Endothelial cell of umbilical vein (primary cell): ENCODE results near the gene MIER2. TPM values are rescaled to one million over a fixed set of nuclear protein-coding genes. Genes with fewer than 3 reads are reported as not detected.

Source experiments
- BruUV-seq: library from RNA; stranded (reverse); fragments of 400-500 nt; replicated peaks from 2 replicates; lab custom pipeline; 2021; lab: Mats Ljungman, UMichigan
- CTCF ChIA-PET: fragments of 300-600, 350-600 bp; sonication (Branson Sonifier 250); formaldehyde crosslinking; loops from one replicate; lab custom pipeline; 2021; ENCODE audit warnings: antibody characterized with exemption, inconsistent platforms; lab: Charles Lee
- POLR2A ChIA-PET: fragments of 300-600, 350-600 bp; sonication (Branson Sonifier 250); formaldehyde crosslinking; loops from one replicate; lab custom pipeline; 2021; ENCODE audit warnings: antibody characterized with exemption, inconsistent platforms; lab: Charles Lee
- DNase-seq: peaks from one replicate; pipeline ENCODE4 v3.0.0-alpha.2; 2011; ENCODE audit warnings: low read depth, low spot score
- FAIRE-seq: peaks from 2 replicates; lab custom pipeline; 2011; peaks lifted over from hg19 to GRCh38; lab: Jason Lieb, UNC
- H2AFZ ChIP-seq: 2 replicates; pipeline ENCODE4 v1.6.0; 2012; ENCODE audit warnings: low read depth, low read length, control low read depth, inconsistent platforms
- H3K27ac ChIP-seq: 2 replicates; pipeline ENCODE4 v1.5.1; 2011; ENCODE audit warnings: low read depth, mild to moderate bottlenecking, control low read depth, low read length, moderate library complexity; ENCODE audit not compliant: insufficient read depth
- H3K27me3 ChIP-seq, 2 experiments: 2 replicates each; pipeline versions ENCODE4 v1.6.0 to v1.6.1; 2011; ENCODE audit warnings: low read length in 2 of 2, mixed read lengths in 1 of 2; ENCODE audit not compliant: control insufficient read depth in 2 of 2, insufficient read depth in 2 of 2
- H3K36me3 ChIP-seq, 2 experiments: 2 replicates in 1 of 2; 3 replicates in 1 of 2; pipeline ENCODE4 v1.5.1; 2011; ENCODE audit warnings: low read length in 2 of 2, mild to moderate bottlenecking in 1 of 2, moderate library complexity in 1 of 2; ENCODE audit not compliant: control insufficient read depth in 2 of 2, insufficient read depth in 2 of 2; ENCODE audit errors: extremely low read depth in 1 of 2
- H3K4me1 ChIP-seq: 3 replicates; pipeline ENCODE4 v1.5.1; 2011; ENCODE audit warnings: mild to moderate bottlenecking, low read length; ENCODE audit not compliant: control insufficient read depth, insufficient read depth; ENCODE audit errors: extremely low read depth
- H3K4me2 ChIP-seq: 2 replicates; pipeline ENCODE4 v1.6.1; 2011; ENCODE audit warnings: low read length, control low read depth, mixed read lengths; ENCODE audit not compliant: insufficient read depth
- H3K4me3 ChIP-seq, 3 experiments: fragments of 200-600 bp in 1 of 3; sonication (generic), shearing (Covaris generic) in 1 of 3; replicated peaks in 1 of 3; 2 replicates each; pipeline ENCODE4 v1.5.1; 2011 to 2016; ENCODE audit warnings: control low read depth in 3 of 3, low read length in 3 of 3, mild to moderate bottlenecking in 2 of 3, inconsistent platforms in 1 of 3, low read depth in 1 of 3, moderate library complexity in 1 of 3; ENCODE audit not compliant: insufficient read depth in 1 of 3
- H3K79me2 ChIP-seq: 2 replicates; pipeline ENCODE4 v1.6.0; 2012; ENCODE audit warnings: low read length, inconsistent platforms; ENCODE audit not compliant: control insufficient read depth, insufficient read depth
- H3K9ac ChIP-seq: replicated peaks from 2 replicates; pipeline ENCODE3; 2011; ENCODE audit warnings: low read length, control low read depth; ENCODE audit not compliant: insufficient read depth; ENCODE audit errors: extremely low read depth
- H3K9me1 ChIP-seq: replicated peaks from 3 replicates; pipeline ENCODE4 v1.6.0; 2011; ENCODE audit warnings: mild to moderate bottlenecking, low read length; ENCODE audit not compliant: control insufficient read depth, insufficient read depth; ENCODE audit errors: extremely low read depth
- H3K9me3 ChIP-seq: replicated peaks from 2 replicates; pipeline ENCODE4 v1.5.1; 2012; ENCODE audit warnings: low read length, inconsistent platforms; ENCODE audit not compliant: control insufficient read depth, insufficient read depth
- H4K20me1 ChIP-seq: replicated peaks from 2 replicates; pipeline ENCODE3; 2011; ENCODE audit warnings: mild to moderate bottlenecking, low read length; ENCODE audit not compliant: control insufficient read depth, insufficient read depth; ENCODE audit errors: extremely low read depth
- CTCF ChIP-seq, 2 donors: IDR thresholded peaks; 1 replicate in 1 of 2; 2 replicates in 1 of 2; pipeline ENCODE4 v1.5.1; 2011; ENCODE audit warnings: low read length in 2 of 2, mild to moderate bottlenecking in 2 of 2, moderate library complexity in 2 of 2, control low read depth in 1 of 2, inconsistent platforms in 1 of 2, low read depth in 1 of 2; ENCODE audit not compliant: insufficient read depth in 1 of 2; ENCODE audit errors: extremely low read depth in 1 of 2
- EZH2 ChIP-seq: IDR thresholded peaks from 2 replicates; pipeline ENCODE4 v1.6.1; 2012; ENCODE audit warnings: borderline replicate concordance, low read depth, mild to moderate bottlenecking, moderate library complexity, low read length, inconsistent platforms; ENCODE audit not compliant: severe bottlenecking
- FOS ChIP-seq: IDR thresholded peaks from 2 replicates; pipeline ENCODE4 v1.6.1; 2011; ENCODE audit warnings: mild to moderate bottlenecking, low read length, moderate library complexity, borderline replicate concordance; ENCODE audit not compliant: insufficient read depth
- GATA2 ChIP-seq: IDR thresholded peaks from 2 replicates; pipeline ENCODE4 v1.7.0; 2011; ENCODE audit warnings: low read depth, mild to moderate bottlenecking, moderate library complexity, mixed read lengths, low read length; ENCODE audit not compliant: insufficient read length, insufficient read depth
- JUN ChIP-seq: IDR thresholded peaks from 2 replicates; pipeline ENCODE4 v1.6.1; 2011; ENCODE audit warnings: borderline replicate concordance, low read depth; ENCODE audit not compliant: insufficient read length, insufficient read depth
- MAX ChIP-seq: IDR thresholded peaks from 2 replicates; pipeline ENCODE4 v1.6.1; 2011; ENCODE audit not compliant: insufficient read depth, insufficient read length
- MYC ChIP-seq: IDR thresholded peaks from one replicate; pipeline ENCODE4 v1.6.1; 2011; ENCODE audit warnings: mild to moderate bottlenecking, low read depth, low read length
- POLR2A ChIP-seq: IDR thresholded peaks from 2 replicates; pipeline ENCODE4 v1.6.1; 2012; ENCODE audit warnings: low read depth, mild to moderate bottlenecking, control low read depth, low read length
- POLR2AphosphoS5 ChIP-seq: IDR thresholded peaks from 2 replicates; pipeline ENCODE4 v1.6.1; 2012; ENCODE audit warnings: low read depth, mild to moderate bottlenecking, control low read depth, low read length, moderate library complexity; ENCODE audit not compliant: insufficient read depth
- dilution Hi-C: fragments of 300-500 bp; cut with MboI; formaldehyde crosslinking; loops from one replicate; pipeline ENCODE4 v1.15.0; 2019; ENCODE audit warnings: low sequenced_read_pairs; ENCODE audit not compliant: extremely low pct_ligation_motif_present
- intact Hi-C: fragments of 100-400 bp; cut with micrococcal nuclease; formaldehyde crosslinking; loops from one replicate; pipeline ENCODE4 v1.10.0; 2022
- polyA plus RNA-seq, 4 experiments: library from polyadenylated mRNA; depleted of rRNA in 3 of 4; stranded (reverse) in 3 of 4; unstranded in 1 of 4; fragments of >200 nt; gene quantifications; 2 replicates each; pipeline versions ENCODE4 v1.2.1 to v1.2.3, GENCODE V29; 2011 to 2012; ENCODE audit warnings: missing spikeins in 1 of 4
- total RNA-seq: library from RNA; stranded (reverse); gene quantifications from 2 replicates; pipeline ENCODE4 v1.2.3, GENCODE V29; 2021

The MIER2 gene
- total and polyA plus RNA-seq, 2 donors (not counting 3 experiments of a cell fraction or from before 2014, with no cell fraction given), result 20.3 to 44.9 TPM

- intact Hi-C loops, result no loop called here
These were observed 47.9 kb upstream of the MIER2 start for GRCh38 chr19:392375-392970.

GRCh38 chr19:391726-392374 is 47.3 kb upstream of the MIER2 start:
- TF ChIP-seq JUN (no peak), EZH2 (no peak), POLR2A (no peak), CTCF (IDR thresholded peaks at IDR 0.05; ENCODE audit: extremely low read depth in 1 of 2, insufficient read depth in 1 of 2, low read depth in 1 of 2, low read length in 2 of 2) (no peak), POLR2AphosphoS5 (no peak), GATA2 (no peak), MYC (no peak), FOS (no peak), MAX (no peak)
- Histone ChIP-seq H3K27ac (no peak overlapping the region), H3K27me3 (no peaks in the 10 kb centered on the region), H4K20me1 (no peaks in the 10 kb centered on the region), H3K9me3 (peaks cover 2% of the 10 kb centered on the region), H3K4me1 (no peaks in the 10 kb centered on the region), H3K4me3 (no peak overlapping the region), H3K79me2 (no peaks in the 10 kb centered on the region), H3K9me1 (no peaks in the 10 kb centered on the region), H3K36me3 (no peaks in the 10 kb centered on the region), H3K9ac (no peak overlapping the region), H2AFZ (no peak overlapping the region), H3K4me2 (no peak overlapping the region)
- intact Hi-C loops, result no loop called here
- no peak for FAIRE-seq
- ChIA-PET POLR2A (no interaction called here), CTCF (no interaction called here)
- no TSS peak for BruUV-seq
- dilution Hi-C loops, result no loop called here
- DNase-seq, result no peak

More at GRCh38 chr19:392375-392970, 47.9 kb upstream of the MIER2 start:
- Histone ChIP-seq H3K9ac (no peak overlapping the region), H3K4me3 (no peak overlapping the region), H3K27me3 (no peaks in the 10 kb centered on the region), H3K9me3 (peaks cover 2% of the 10 kb centered on the region), H3K27ac (no peak overlapping the region), H2AFZ (no peak overlapping the region), H3K36me3 (no peaks in the 10 kb centered on the region), H3K79me2 (no peaks in the 10 kb centered on the region), H3K4me2 (no peak overlapping the region), H3K9me1 (no peaks in the 10 kb centered on the region), H4K20me1 (no peaks in the 10 kb centered on the region), H3K4me1 (no peaks in the 10 kb centered on the region)
- DNase-seq (no peak), FAIRE-seq (no peak)
- dilution Hi-C loops, result no loop called here
- CTCF ChIA-PET, result no interaction called here
- POLR2A ChIA-PET, result no interaction called here
- no TSS peak for BruUV-seq
- TF ChIP-seq EZH2, result no peak
- TF ChIP-seq GATA2, result no peak
- TF ChIP-seq POLR2AphosphoS5, result no peak
- TF ChIP-seq MYC, result no peak
- TF ChIP-seq MAX, result no peak
